SK-N-SH (cell line): ENCODE data around the gene COL4A6.

ENCODE experiments used
- FOXJ3 ChIP-seq: sonication (generic); formaldehyde crosslinking; IDR thresholded peaks from 2 replicates; pipeline ENCODE4 v1.5.1; 2020; ENCODE audit warnings: mild to moderate bottlenecking, missing genetic modification reagents
- FOXM1 ChIP-seq: IDR thresholded peaks from 2 replicates; pipeline ENCODE4 v1.4.0; 2012; ENCODE audit warnings: low read depth, mild to moderate bottlenecking
- JUND ChIP-seq: IDR thresholded peaks from 2 replicates; pipeline ENCODE4 v1.4.0; 2012
- PBX3 ChIP-seq: IDR thresholded peaks from 2 replicates; pipeline ENCODE4; 2012
- POLR2AphosphoS5 ChIP-seq: IDR thresholded peaks from 2 replicates; pipeline ENCODE4 v1.6.1; 2012; ENCODE audit warnings: low read depth, low read length
- TF ChIP-seq, protein P1 (sequence below): IDR thresholded peaks from 2 replicates; pipeline ENCODE4 v1.4.0; 2012; ENCODE audit warnings: low read depth, borderline replicate concordance

DNA sequence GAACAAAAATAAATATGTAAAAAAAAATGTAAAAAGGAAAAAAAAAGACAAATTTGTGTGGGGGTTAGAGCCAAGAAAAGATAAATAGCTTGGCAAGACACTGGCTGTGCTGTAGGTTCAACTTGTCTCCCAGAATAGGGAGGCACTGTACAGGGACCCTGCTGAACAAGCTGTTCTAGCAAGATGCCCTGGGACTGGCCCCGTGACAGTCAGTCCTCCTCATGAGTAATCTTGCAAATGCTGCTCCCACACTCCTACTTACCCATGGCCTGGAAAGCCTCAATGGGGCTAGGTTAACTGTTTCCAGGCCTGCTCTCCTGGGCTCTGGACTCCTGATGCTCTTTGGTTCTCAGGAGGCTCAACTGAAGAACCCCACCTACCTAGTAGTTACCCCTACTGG lies 239.8 kb downstream of the COL4A6 start:
- TF ChIP-seq FOXM1, result no peak
- no peak for TF ChIP-seq POLR2AphosphoS5
- TF ChIP-seq, protein P1, sequence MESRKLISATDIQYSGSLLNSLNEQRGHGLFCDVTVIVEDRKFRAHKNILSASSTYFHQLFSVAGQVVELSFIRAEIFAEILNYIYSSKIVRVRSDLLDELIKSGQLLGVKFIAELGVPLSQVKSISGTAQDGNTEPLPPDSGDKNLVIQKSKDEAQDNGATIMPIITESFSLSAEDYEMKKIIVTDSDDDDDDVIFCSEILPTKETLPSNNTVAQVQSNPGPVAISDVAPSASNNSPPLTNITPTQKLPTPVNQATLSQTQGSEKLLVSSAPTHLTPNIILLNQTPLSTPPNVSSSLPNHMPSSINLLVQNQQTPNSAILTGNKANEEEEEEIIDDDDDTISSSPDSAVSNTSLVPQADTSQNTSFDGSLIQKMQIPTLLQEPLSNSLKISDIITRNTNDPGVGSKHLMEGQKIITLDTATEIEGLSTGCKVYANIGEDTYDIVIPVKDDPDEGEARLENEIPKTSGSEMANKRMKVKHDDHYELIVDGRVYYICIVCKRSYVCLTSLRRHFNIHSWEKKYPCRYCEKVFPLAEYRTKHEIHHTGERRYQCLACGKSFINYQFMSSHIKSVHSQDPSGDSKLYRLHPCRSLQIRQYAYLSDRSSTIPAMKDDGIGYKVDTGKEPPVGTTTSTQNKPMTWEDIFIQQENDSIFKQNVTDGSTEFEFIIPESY, result no peak
- TF ChIP-seq PBX3, result no peak
- no peak for TF ChIP-seq FOXJ3 (CRISPR knock-in tag)
- TF ChIP-seq JUND, result no peak
